Parathyroid adenoma (tissue), 2 donors: ENCODE data around the gene PLD1.

ENCODE experiments used
- H2AFZ ChIP-seq: fragments of 300-600 bp; sonication (generic); one replicate; pipeline ENCODE4 v1.7.0; 2017; ENCODE audit warnings: antibody characterized with exemption, mild to moderate bottlenecking
- H3K27ac ChIP-seq: fragments of 300-600 bp; sonication (generic); one replicate; pipeline ENCODE4 v1.7.0; 2017
- H3K27me3 ChIP-seq: fragments of 300-600 bp; sonication (generic); one replicate; pipeline ENCODE4 v1.7.0; 2017; ENCODE audit warnings: low read length; ENCODE audit not compliant: control insufficient read depth, insufficient read depth
- H3K36me3 ChIP-seq: fragments of 300-600 bp; sonication (generic); one replicate; pipeline ENCODE4 v1.7.0; 2017; ENCODE audit warnings: low read length; ENCODE audit not compliant: control insufficient read depth, insufficient read depth
- H3K4me1 ChIP-seq: fragments of 300-600 bp; sonication (generic); one replicate; pipeline ENCODE4 v1.7.0; 2017; ENCODE audit warnings: control low read depth
- H3K4me2 ChIP-seq: fragments of 300-600 bp; sonication (generic); one replicate; pipeline ENCODE4 v1.7.0; 2017; ENCODE audit warnings: low read length
- H3K4me3 ChIP-seq: fragments of 300-600 bp; sonication (generic); one replicate; pipeline ENCODE4 v1.7.0; 2017; ENCODE audit warnings: low read depth, low read length
- H3K79me2 ChIP-seq: fragments of 300-600 bp; sonication (generic); one replicate; pipeline ENCODE4 v1.7.0; 2017; ENCODE audit warnings: control low read depth
- H3K9ac ChIP-seq: fragments of 300-600 bp; sonication (generic); one replicate; pipeline ENCODE4 v1.7.0; 2017; ENCODE audit warnings: mild to moderate bottlenecking
- H3K9me3 ChIP-seq: fragments of 300-600 bp; sonication (generic); one replicate; pipeline ENCODE4 v1.7.0; 2017; ENCODE audit warnings: low read length; ENCODE audit not compliant: control insufficient read depth
- CTCF ChIP-seq: fragments of 300-600 bp; sonication (generic); IDR thresholded peaks from one replicate; pipeline ENCODE4 v1.7.0; 2017; ENCODE audit warnings: antibody characterized with exemption, mild to moderate bottlenecking
- donor health status: primary hyperparathyroidism.

The PLD1 gene

GRCh38 chr3:171704814-171705213, 105.5 kb downstream of the PLD1 start:
- no peak overlapping the region for H3K9ac ChIP-seq
- no peak overlapping the region for H2AFZ ChIP-seq
- TF ChIP-seq CTCF = no peak
- H3K4me2 ChIP-seq = no peak overlapping the region
- no peak overlapping the region for H3K4me3 ChIP-seq
- H3K27ac ChIP-seq = no peak overlapping the region
- no peaks in the 10 kb centered on the region for H3K4me1 ChIP-seq
- no peaks in the 10 kb centered on the region for H3K79me2 ChIP-seq
- H3K27me3 ChIP-seq = no peaks in the 10 kb centered on the region
- no peaks in the 10 kb centered on the region for H3K9me3 ChIP-seq
- H3K36me3 ChIP-seq = no peaks in the 10 kb centered on the region

GRCh38 chr3:171704002-171704401, 106.3 kb downstream of the PLD1 start:
- no peaks in the 10 kb centered on the region for H3K36me3 ChIP-seq

GRCh38 chr3:171703144-171703543, 107.1 kb downstream of the PLD1 start:
- Histone ChIP-seq H3K4me3 (no peak overlapping the region), H3K36me3 (no peaks in the 10 kb centered on the region), H3K79me2 (no peaks in the 10 kb centered on the region), H3K27ac (no peak overlapping the region), H2AFZ (no peak overlapping the region), H3K4me1 (no peaks in the 10 kb centered on the region), H3K4me2 (no peak overlapping the region), H3K9me3 (no peaks in the 10 kb centered on the region), H3K27me3 (no peaks in the 10 kb centered on the region), H3K9ac (no peak overlapping the region)
- TF ChIP-seq CTCF = no peak

More at GRCh38 chr3:171704002-171704401, 106.3 kb downstream of the PLD1 start:
- peak; percentile 29 for TF ChIP-seq CTCF
- H3K4me2 ChIP-seq = no peak overlapping the region
- H3K27me3 ChIP-seq = no peaks in the 10 kb centered on the region
- H3K4me3 ChIP-seq = no peak overlapping the region
- no peak overlapping the region for H3K27ac ChIP-seq
- no peaks in the 10 kb centered on the region for H3K79me2 ChIP-seq
- H3K9ac ChIP-seq = no peak overlapping the region
- no peaks in the 10 kb centered on the region for H3K9me3 ChIP-seq
- no peaks in the 10 kb centered on the region for H3K4me1 ChIP-seq
- no peak overlapping the region for H2AFZ ChIP-seq

- Histone ChIP-seq H3K4me1 (no peaks in the 10 kb centered on the region), H3K9ac (no peak overlapping the region), H3K27ac (no peak overlapping the region), H2AFZ (no peak overlapping the region), H3K9me3 (no peaks in the 10 kb centered on the region), H3K79me2 (no peaks in the 10 kb centered on the region), H3K27me3 (no peaks in the 10 kb centered on the region), H3K36me3 (no peaks in the 10 kb centered on the region), H3K4me3 (no peak overlapping the region), H3K4me2 (no peak overlapping the region)
- no peak for TF ChIP-seq CTCF
Observed at GRCh38 chr3:171700653-171701052, 109.6 kb downstream of the PLD1 start.

GRCh38 chr3:171700157-171700556, 110.1 kb downstream of the PLD1 start:
- no peaks in the 10 kb centered on the region for H3K4me1 ChIP-seq
- H3K27me3 ChIP-seq = no peaks in the 10 kb centered on the region
- H3K9ac ChIP-seq = no peak overlapping the region
- H3K4me3 ChIP-seq = no peak overlapping the region
- H3K4me2 ChIP-seq = no peak overlapping the region
- no peaks in the 10 kb centered on the region for H3K36me3 ChIP-seq
- no peaks in the 10 kb centered on the region for H3K9me3 ChIP-seq
- H3K79me2 ChIP-seq = no peaks in the 10 kb centered on the region
- no peak overlapping the region for H3K27ac ChIP-seq
- H2AFZ ChIP-seq = no peak overlapping the region
- no peak for TF ChIP-seq CTCF
